Measurements from ENCODE around the gene OR5L2.
"Not testable (repeated sequence)": the region's sequence is repeated elsewhere in the genome, so short reads cannot be mapped to it uniquely, and the experiment has no call there.

OR5L2 gene

DNA sequence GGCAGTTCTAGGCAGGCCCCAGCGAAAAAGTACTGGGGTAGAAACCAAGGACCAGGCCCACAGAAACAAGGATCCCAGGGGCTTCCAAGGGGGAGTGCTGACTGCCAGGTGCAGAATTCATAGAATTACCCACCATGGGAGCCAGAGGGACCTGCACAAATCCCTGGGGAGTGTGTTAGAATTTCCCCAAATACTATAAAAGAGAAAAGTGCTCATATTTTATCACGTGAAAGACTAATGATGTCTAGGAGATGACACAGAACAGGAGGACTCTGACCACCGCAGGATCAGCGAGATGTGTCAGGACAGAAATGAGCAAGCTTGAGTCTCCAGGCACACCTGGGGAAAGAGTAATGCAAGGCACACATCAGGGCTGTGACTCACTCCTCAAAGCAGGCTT lies 40.3 kb downstream of the OR5L2 start:
- H3K4me3 ChIP-seq (ENCODE audit: low read depth, low read length); H3K36me3 ChIP-seq (ENCODE audit: control insufficient read depth, insufficient read depth, low read length); H3K4me1 ChIP-seq (ENCODE audit: control insufficient read depth, insufficient read depth, low read length); H3K9me3 ChIP-seq (ENCODE audit: control insufficient read depth, insufficient read depth, low read length); H3K27me3 ChIP-seq (ENCODE audit: control insufficient read depth, insufficient read depth, low read length); H3K9ac ChIP-seq (ENCODE audit: low read depth, low read length): not testable (repeated sequence)

DNA sequence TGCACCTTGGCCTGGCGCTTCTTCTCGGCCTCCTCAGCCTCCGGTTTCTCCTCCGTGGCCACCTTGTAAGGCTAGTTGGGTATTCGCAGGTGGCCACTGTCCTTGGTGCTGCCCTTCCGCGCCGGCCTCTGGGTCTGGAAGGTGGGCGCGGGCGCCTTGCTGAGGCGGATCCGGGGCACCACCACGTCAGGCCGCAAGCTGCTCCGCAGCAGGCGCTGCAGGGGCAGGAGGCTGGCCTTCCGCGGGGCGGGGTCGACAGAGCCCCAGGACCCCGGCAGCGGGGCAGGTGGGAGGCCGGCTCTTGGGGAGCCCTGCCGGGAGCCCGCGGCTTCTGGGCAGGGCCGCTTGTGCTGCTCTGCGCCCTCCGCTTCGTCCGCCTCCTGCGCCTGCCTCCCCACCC lies 45.7 kb downstream of the OR5L2 start:
- H3K36me3 ChIP-seq (ENCODE audit: control insufficient read depth, insufficient read depth, low read length); H3K4me1 ChIP-seq (ENCODE audit: control insufficient read depth, insufficient read depth, low read length); H3K4me3 ChIP-seq (ENCODE audit: low read depth, low read length); H3K9ac ChIP-seq (ENCODE audit: low read depth, low read length); H3K27me3 ChIP-seq (ENCODE audit: control insufficient read depth, insufficient read depth, low read length); H3K9me3 ChIP-seq (ENCODE audit: control insufficient read depth, insufficient read depth, low read length): not testable (repeated sequence)

DNA sequence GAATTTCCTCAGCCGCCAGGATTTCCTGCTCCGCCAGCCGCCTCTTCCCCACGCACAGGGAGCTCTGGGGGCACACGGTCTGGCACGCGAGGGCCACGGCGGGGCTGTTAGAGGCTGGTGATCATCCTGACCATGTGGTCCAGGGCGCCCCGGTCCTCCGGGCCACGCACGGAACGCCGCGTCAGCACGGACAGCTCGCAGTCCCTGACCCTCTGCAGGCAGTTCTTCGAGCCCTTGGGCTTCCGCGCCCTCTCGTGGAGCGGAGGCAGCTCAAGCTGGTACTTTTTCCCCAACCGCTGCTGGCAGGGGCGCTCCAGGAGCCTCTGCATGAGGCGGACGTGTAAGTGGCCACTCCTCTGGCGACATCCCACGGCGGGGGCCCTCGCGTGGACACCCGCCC lies 46.1 kb downstream of the OR5L2 start:
- not testable (repeated sequence) for H3K4me1 ChIP-seq (ENCODE audit: control insufficient read depth, insufficient read depth, low read length); H3K36me3 ChIP-seq (ENCODE audit: control insufficient read depth, insufficient read depth, low read length); H3K9me3 ChIP-seq (ENCODE audit: control insufficient read depth, insufficient read depth, low read length); H3K4me3 ChIP-seq (ENCODE audit: low read depth, low read length); H3K9ac ChIP-seq (ENCODE audit: low read depth, low read length); H3K27me3 ChIP-seq (ENCODE audit: control insufficient read depth, insufficient read depth, low read length)

Measured in iPS-15b (cell line).